NCI-H2227 (cell line): Measurements from ENCODE around the gene REM2.
"Not testable (repeated sequence)": the region's sequence is repeated elsewhere in the genome, so short reads cannot be mapped to it uniquely, and the experiment has no call there.

Source experiments
- DNase-seq: peaks from one replicate; lab custom pipeline; 2025; ENCODE audit not compliant: unreplicated experiment; lab: John Stamatoyannopoulos, UW

REM2 gene

GRCh38 chr14:22848351-22849164 lies 34.5 kb upstream of the REM2 start:
- DNase-seq = no peak

- DNase-seq = no peak
Measured at GRCh38 chr14:22849212-22849819, 33.7 kb upstream of the REM2 start.

- no peak for DNase-seq
Measured at GRCh38 chr14:22850944-22851764, 31.9 kb upstream of the REM2 start.

- DNase-seq = not testable (repeated sequence)
Measured at GRCh38 chr14:22852178-22852577, 30.8 kb upstream of the REM2 start.

- DNase-seq = no peak
Measured at GRCh38 chr14:22852599-22852939, 30.5 kb upstream of the REM2 start.

GRCh38 chr14:22852940-22853767 lies 29.9 kb upstream of the REM2 start:
- DNase-seq = peak; percentile 91

GRCh38 chr14:22854296-22854695 lies 28.7 kb upstream of the REM2 start:
- not testable (repeated sequence) for DNase-seq

GRCh38 chr14:22854963-22855724 lies 27.9 kb upstream of the REM2 start:
- no peak for DNase-seq

- DNase-seq = no peak
Measured at GRCh38 chr14:22856428-22856827, 26.6 kb upstream of the REM2 start.

GRCh38 chr14:22860377-22860776 lies 22.6 kb upstream of the REM2 start:
- DNase-seq = not testable (repeated sequence)

- DNase-seq = no peak
Measured at GRCh38 chr14:22861651-22862050, 21.4 kb upstream of the REM2 start.

GRCh38 chr14:22864979-22865378 lies 18.0 kb upstream of the REM2 start:
- DNase-seq = no peak

GRCh38 chr14:22865424-22866405 lies 17.3 kb upstream of the REM2 start:
- no peak for DNase-seq

GRCh38 chr14:22866874-22867273 lies 16.1 kb upstream of the REM2 start:
- no peak for DNase-seq

- no peak for DNase-seq
Measured at GRCh38 chr14:22870811-22871223, 12.2 kb upstream of the REM2 start.

- peak; percentile 56 for DNase-seq
Measured at GRCh38 chr14:22871224-22872032, 11.6 kb upstream of the REM2 start, which contains the start of gene LRP10. TSS of gene LRP10 (plus strand) at chr14:22871740. CDS start at chr14:22872304, 564 bp downstream.

GRCh38 chr14:22872033-22872832 lies 10.8 kb upstream of the REM2 start:
- peak; percentile 84 for DNase-seq
